ENCODE results near the gene FRAS1.

DNA sequence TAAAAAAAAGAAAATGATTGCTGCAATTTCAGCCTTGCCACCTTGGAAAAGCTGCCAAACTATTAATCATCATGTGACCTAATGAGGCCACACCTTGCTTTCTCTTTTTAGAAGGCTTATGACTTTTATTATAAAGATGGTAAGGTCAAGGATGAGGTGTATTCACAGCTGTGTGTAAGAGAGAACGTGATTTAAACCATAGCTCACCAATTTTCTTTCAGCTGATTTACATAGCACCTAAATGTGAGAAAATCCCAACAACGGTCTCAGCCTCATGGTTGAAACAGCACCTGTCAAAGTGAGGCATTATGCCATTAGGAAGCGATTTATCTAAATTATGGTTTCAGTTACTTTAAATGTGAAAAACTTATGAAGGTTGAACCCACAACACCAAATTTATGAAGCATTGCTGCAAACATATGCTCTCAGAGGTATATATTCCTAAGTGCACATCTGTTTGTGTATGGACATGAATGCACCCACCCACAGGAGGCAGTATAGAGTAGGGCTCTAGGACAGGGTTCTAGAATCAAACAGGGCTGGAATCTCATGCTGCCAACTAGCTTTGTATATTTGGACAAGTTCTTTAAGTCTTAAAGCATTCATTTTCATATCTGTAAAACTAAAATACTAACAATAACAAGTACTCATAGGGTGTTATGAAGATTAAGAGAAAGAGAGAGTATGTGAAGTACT is 535.1 kb downstream of the FRAS1 start:
- TF ChIP-seq, protein P1, sequence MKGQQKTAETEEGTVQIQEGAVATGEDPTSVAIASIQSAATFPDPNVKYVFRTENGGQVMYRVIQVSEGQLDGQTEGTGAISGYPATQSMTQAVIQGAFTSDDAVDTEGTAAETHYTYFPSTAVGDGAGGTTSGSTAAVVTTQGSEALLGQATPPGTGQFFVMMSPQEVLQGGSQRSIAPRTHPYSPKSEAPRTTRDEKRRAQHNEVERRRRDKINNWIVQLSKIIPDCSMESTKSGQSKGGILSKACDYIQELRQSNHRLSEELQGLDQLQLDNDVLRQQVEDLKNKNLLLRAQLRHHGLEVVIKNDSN (CRISPR knock-in tag; IDR thresholded peaks at IDR 0.05): no peak
- TF ChIP-seq HDAC2 (IDR thresholded peaks at IDR 0.05): no peak
- no peak for TF ChIP-seq SETDB1 (IDR thresholded peaks at IDR 0.05; ENCODE audit: low read length)
- TF ChIP-seq TCF7L2 (IDR thresholded peaks at IDR 0.05; ENCODE audit: low read depth, low read length): no peak
- no peak for TF ChIP-seq RBM39 (optimal IDR thresholded peaks at IDR 0.05; ENCODE audit: low read depth, low read length)
- TF ChIP-seq, protein P2, sequence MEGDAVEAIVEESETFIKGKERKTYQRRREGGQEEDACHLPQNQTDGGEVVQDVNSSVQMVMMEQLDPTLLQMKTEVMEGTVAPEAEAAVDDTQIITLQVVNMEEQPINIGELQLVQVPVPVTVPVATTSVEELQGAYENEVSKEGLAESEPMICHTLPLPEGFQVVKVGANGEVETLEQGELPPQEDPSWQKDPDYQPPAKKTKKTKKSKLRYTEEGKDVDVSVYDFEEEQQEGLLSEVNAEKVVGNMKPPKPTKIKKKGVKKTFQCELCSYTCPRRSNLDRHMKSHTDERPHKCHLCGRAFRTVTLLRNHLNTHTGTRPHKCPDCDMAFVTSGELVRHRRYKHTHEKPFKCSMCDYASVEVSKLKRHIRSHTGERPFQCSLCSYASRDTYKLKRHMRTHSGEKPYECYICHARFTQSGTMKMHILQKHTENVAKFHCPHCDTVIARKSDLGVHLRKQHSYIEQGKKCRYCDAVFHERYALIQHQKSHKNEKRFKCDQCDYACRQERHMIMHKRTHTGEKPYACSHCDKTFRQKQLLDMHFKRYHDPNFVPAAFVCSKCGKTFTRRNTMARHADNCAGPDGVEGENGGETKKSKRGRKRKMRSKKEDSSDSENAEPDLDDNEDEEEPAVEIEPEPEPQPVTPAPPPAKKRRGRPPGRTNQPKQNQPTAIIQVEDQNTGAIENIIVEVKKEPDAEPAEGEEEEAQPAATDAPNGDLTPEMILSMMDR (IDR thresholded peaks at IDR 0.05 in 2 of 3, conservative IDR thresholded peaks at IDR 0.05 in 1 of 3; ENCODE audit: insufficient read depth in 2 of 3, low read depth in 1 of 3, low read length in 3 of 3): peak; percentile 65 to 71 (median 70)
- no peak for TF ChIP-seq MED1 (CRISPR knock-in tag; IDR thresholded peaks at IDR 0.05; ENCODE audit: borderline replicate concordance)
- TF ChIP-seq ETV6 (IDR thresholded peaks at IDR 0.05; ENCODE audit: borderline replicate concordance in 1 of 2, low read depth in 2 of 2, low read length in 1 of 2): no peak
- TF ChIP-seq ETV6 (CRISPR knock-in tag; IDR thresholded peaks at IDR 0.05; ENCODE audit: borderline replicate concordance): no peak
- no peak for TF ChIP-seq POLR2A (conservative IDR thresholded peaks at IDR 0.05)
- no peak for TF ChIP-seq EZH2 (IDR thresholded peaks at IDR 0.05; ENCODE audit: borderline replicate concordance, low read depth, low read length)
- no peak for TF ChIP-seq PTRF (tag; IDR thresholded peaks at IDR 0.05)
